SKM-1 (cell line): ENCODE measurements around the gene SMG7.

ENCODE experiments used
- DNase-seq: peaks from one replicate; lab custom pipeline; 2025; ENCODE audit not compliant: unreplicated experiment; lab: John Stamatoyannopoulos, UW

SMG7 gene

GRCh38 chr1:183466781-183467180, 5.5 kb upstream of the SMG7 start:
- DNase-seq, result no peak

GRCh38 chr1:183467687-183468086, 4.6 kb upstream of the SMG7 start:
- no peak for DNase-seq

GRCh38 chr1:183470147-183470960, 1.9 kb upstream of the SMG7 start:
- DNase-seq, result peak; percentile 95

DNA sequence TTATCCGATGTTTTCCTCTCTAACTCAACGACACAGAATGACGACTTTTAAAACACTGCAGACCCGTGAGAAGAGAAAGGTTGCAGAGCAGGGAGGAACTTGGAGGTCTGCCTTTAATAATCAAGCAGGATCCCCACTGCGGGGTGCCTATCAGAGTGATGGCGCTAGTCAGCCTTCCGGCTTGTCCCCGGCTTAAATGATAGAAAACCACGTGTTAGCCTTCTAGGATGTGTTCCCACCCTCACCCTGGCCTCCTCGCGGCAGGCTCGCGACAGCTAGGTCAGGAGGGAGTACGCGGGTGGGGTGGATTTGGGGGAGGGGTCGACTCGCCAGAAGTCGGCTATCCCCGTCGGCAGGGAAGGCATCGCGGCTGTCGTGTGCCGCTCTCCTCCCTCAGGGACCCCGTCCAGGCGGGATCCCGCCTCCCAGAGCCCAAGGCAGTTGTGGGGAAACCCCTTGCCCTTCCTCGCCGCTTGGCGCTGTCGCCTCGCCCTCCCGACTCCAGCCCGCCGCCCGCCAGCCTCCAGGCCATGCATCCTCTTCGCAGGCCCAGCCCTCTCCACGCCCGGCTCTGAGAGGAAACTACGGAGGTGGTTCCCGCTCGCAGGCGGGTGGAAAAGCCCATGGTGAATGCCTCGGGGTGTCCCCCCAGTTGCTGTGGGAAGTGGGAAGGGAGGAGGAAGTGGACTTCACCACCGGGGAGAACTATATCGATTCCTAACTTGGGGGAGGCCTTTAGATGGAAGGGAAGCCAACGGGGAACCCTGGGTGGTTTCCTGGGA, 1.1 kb upstream of the SMG7 start:
- peak; percentile 87 for DNase-seq

- peak; percentile 99 for DNase-seq
Measured at GRCh38 chr1:183471743-183472487, 384 bp upstream of the SMG7 start.

DNA sequence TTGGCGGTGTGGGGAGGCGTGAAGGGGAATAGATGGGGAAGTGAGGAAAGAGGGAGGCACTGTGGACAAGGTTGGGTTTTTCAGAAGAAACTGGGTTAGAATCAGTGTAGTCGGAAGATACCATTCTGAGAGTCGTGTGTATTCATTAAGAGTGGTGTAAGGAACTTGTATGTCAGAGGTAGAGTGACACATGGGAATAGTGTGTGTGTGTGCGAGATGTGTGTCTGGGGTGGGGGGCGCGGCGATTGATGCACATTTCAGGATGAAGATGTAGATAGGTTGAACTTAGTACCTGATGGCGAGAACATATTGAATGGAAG, 878 bp downstream of the SMG7 start:
- DNase-seq, result peak; percentile 51

DNA sequence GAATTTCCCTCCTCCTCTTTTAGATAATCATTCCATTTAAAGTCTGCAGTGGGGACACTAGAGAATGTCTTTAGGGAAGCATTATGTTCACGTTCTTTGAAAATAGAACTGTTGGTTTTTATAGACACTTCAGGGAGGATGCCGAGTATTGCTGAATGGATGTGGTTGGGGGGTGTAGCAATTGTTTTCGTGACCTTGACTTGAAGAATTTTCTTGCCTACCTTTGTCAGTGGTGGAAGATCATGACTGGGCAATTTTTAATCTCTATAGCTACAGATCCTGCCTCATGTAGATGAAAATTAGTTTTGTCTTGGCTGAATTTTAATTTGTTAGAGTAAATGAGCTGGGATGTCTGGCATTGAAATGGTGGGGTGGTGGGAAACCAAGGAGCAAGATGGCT, 3.8 kb downstream of the SMG7 start:
- DNase-seq, result no peak

- no peak for DNase-seq
Measured at GRCh38 chr1:183477986-183478781, 5.9 kb downstream of the SMG7 start.

GRCh38 chr1:183480971-183481441, 8.7 kb downstream of the SMG7 start:
- no peak for DNase-seq

GRCh38 chr1:183483224-183483623, 10.9 kb downstream of the SMG7 start:
- DNase-seq, result no peak

DNA sequence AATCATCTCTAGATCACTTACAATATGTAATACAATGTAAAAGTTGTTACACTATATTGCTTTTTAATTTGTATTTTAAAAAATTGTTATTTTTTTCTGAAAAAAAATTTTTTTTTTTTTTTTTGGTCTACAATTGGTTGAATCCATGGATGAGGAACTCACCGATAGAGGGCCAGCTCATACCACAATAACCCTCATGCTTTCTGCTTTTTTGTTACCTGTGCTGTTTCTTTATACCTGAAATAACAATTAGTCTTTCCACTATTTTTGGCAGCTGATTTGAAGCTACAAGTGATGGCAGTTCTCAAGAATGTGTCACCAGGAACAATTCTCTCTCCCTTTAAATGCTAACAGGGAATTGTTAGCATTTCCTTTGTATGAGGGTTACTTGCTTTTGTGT, 12.0 kb downstream of the SMG7 start:
- DNase-seq, result no peak

- no peak for DNase-seq
Measured at GRCh38 chr1:183484851-183485250, 12.6 kb downstream of the SMG7 start.

- no peak for DNase-seq
Measured at GRCh38 chr1:183487674-183488442, 15.6 kb downstream of the SMG7 start.

- no peak for DNase-seq
Measured at GRCh38 chr1:183490932-183491331, 18.6 kb downstream of the SMG7 start.

DNA sequence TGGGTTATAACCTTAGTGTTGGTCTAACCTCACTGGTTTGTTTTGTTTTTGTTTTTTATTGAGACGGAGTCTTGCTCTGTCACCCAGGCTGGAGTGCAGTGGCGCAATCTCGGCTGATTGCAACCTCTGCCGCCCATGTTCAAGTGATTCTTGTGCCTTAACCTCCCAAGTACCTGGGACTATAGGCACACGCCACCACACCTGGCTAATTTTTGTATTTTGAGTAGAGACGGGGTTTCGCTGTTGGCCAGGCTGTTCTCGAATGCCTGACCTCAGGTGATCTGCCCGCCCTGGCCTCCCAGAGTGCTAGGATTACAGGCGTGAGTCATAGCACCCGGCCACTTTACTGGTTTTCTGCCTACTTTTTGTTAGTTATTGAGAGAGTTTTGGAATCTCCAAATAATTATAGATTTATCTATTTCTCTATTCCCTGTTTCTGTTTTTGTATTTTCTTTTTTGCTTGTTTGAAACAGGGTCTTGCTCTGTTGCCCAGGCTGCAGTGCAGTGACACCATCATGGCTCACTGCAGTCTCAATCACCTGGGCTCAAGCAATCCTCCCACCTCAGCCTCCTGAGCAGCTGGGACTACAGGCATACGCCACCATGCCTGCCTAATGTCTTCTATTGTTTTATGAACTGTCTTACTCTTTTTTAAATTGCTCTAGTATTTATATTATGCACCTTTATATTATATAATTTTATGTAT, 21.4 kb downstream of the SMG7 start:
- DNase-seq, result no peak

DNA sequence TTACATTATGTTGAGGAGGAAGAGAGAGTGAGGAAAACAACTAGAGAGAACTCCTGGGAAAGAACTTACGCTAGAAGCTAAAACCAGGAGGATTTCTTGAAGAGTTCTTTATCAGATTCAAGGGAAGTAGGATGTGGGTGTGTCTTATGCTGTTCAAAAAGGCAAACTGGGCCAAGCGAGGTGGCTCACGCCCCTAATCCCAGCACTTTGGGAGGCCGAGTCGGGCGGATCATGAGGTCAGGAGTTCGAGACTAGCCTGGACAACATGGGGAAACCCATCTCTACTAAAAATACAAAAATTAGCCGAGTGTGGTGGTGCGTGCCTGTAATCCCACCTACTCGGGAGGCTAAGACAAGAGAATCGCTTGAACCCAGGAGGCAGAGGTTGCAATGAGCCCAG, 23.1 kb downstream of the SMG7 start:
- DNase-seq, result no peak

- DNase-seq, result no peak
Measured at GRCh38 chr1:183497218-183497617, 24.9 kb downstream of the SMG7 start.

DNA sequence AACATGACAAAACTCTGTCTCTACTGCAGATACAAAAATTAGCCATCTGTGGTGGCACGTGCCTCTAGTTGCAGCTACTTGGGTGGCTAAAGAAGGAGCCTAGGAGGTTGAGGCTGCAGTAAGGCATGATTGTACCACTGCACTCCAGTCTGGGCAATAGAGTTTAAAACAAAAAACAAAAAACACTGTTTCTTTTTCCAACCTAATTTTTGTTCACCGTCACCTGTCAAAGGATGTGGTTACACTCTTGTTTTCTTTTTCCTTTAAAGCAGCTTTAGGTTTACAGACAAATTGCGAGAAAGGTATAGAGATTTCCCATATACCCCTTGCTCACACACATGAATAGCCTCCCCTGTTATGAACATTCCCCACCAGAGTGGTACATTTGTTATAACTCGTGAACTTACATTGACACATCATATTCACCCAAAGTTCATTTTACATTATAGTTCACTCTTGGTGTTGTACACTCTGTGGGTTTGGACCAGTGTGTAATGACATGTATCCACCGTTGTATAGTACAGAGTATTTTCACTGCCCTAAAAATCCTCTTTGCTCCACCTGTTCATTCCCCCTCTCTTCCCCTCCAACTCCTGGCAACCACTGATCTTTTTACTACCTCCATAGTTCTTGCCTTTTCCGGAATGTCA, 26.2 kb downstream of the SMG7 start:
- no peak for DNase-seq

- no peak for DNase-seq
Measured at GRCh38 chr1:183505454-183506089, 33.3 kb downstream of the SMG7 start.
